ENCODE data around the gene MAP3K14. TPM values are rescaled to one million over a fixed set of nuclear protein-coding genes. Genes with fewer than 3 reads are reported as not detected.

Gene MAP3K14
- polyA plus RNA-seq, 3 donors = 1.4 to 29.9 (median 3.8) TPM

GRCh38 chr17:45306094-45306493 is 10.7 kb downstream of the MAP3K14 start:
- peak overlapping the region; percentile 77 to 93 for H3K27ac ChIP-seq (ENCODE audit: low read depth in 1 of 2, low read length in 2 of 2)
- H2AFZ ChIP-seq (ENCODE audit: insufficient read depth, low read depth, low read length, poor library complexity, severe bottlenecking) = no peak overlapping the region
- no peak overlapping the region for H3K4me3 ChIP-seq (replicated peaks in 1 of 3; ENCODE audit: low read depth in 2 of 3, low read length in 3 of 3)
- H3K4me1 ChIP-seq (ENCODE audit: control insufficient read depth in 1 of 2, insufficient read depth in 2 of 2, low read length in 2 of 2) = peaks cover 83 to 96% of the 10 kb centered on the region in 2 donors
- H3K27me3 ChIP-seq (ENCODE audit: control insufficient read depth in 2 of 2, insufficient read depth in 2 of 2, low read length in 2 of 2) = no peaks in the 10 kb centered on the region
- Mint-ChIP-seq H3K4me3 (no peak overlapping the region), H3K4me1 (peaks cover 81% of the 10 kb centered on the region), H3K9me3 (peaks cover 0 to 5% (median 0%) of the 10 kb centered on the region in 7 donors), H3K36me3 (peaks cover 26 to 34% of the 10 kb centered on the region in 2 donors), H3K27me3 (ENCODE audit: low read depth in 3 of 3) (peaks cover 0 to 2% (median 0%) of the 10 kb centered on the region in 3 donors), H3K27ac (peak overlapping the region in 6 of 7 donors; percentile 83 to 96 (median 90))
- no peaks in the 10 kb centered on the region for H3K9me3 ChIP-seq (replicated peaks in 1 of 2; ENCODE audit: control insufficient read depth in 1 of 2, insufficient read depth in 1 of 2, low read length in 2 of 2)
- peaks cover 15% of the 10 kb centered on the region for H4K20me1 ChIP-seq (ENCODE audit: insufficient read depth, low read length)
- H3K4me2 ChIP-seq (replicated peaks; ENCODE audit: extremely low read depth, low read length, poor library complexity, severe bottlenecking) = no peak overlapping the region
- peaks cover 85% of the 10 kb centered on the region for H3K79me2 ChIP-seq (ENCODE audit: insufficient read depth, low read length)
- no peak for TF ChIP-seq CTCF (IDR thresholded peaks at IDR 0.05)
- intact Hi-C loops (cut with micrococcal nuclease) = loop anchor here in 1 of 2 donors (2.0 kb wide), 1 partner anchor 13 kb away; no protein-coding TSS in a partner anchor
- no peak for DNase-seq
- peaks cover 9 to 14% of the 10 kb centered on the region in 2 donors for H3K36me3 ChIP-seq (replicated peaks in 1 of 2; ENCODE audit: control insufficient read depth in 1 of 2, insufficient read depth in 2 of 2, low read length in 2 of 2)
- 79% methylated on average over 4 of the region's 4 CpGs for WGBS (ENCODE audit: insufficient coverage)
- no peak overlapping the region for H3K9ac ChIP-seq (ENCODE audit: insufficient read depth, low read length, poor library complexity, severe bottlenecking)

- Histone ChIP-seq H4K20me1 (ENCODE audit: insufficient read depth, low read length) (peaks cover 18% of the 10 kb centered on the region), H3K9ac (ENCODE audit: insufficient read depth, low read length, poor library complexity, severe bottlenecking) (no peak overlapping the region), H3K4me1 (ENCODE audit: control insufficient read depth in 1 of 2, insufficient read depth in 2 of 2, low read length in 2 of 2) (peaks cover 81 to 96% of the 10 kb centered on the region in 2 donors), H3K4me2 (replicated peaks; ENCODE audit: extremely low read depth, low read length, poor library complexity, severe bottlenecking) (no peak overlapping the region), H3K9me3 (replicated peaks in 1 of 2; ENCODE audit: control insufficient read depth in 1 of 2, insufficient read depth in 1 of 2, low read length in 2 of 2) (no peaks in the 10 kb centered on the region), H2AFZ (ENCODE audit: insufficient read depth, low read depth, low read length, poor library complexity, severe bottlenecking) (no peak overlapping the region), H3K79me2 (ENCODE audit: insufficient read depth, low read length) (peaks cover 87% of the 10 kb centered on the region), H3K27ac (ENCODE audit: low read depth in 1 of 2, low read length in 2 of 2) (no peak overlapping the region), H3K27me3 (ENCODE audit: control insufficient read depth in 2 of 2, insufficient read depth in 2 of 2, low read length in 2 of 2) (no peaks in the 10 kb centered on the region), H3K36me3 (replicated peaks in 1 of 2; ENCODE audit: control insufficient read depth in 1 of 2, insufficient read depth in 2 of 2, low read length in 2 of 2) (peaks cover 9 to 14% of the 10 kb centered on the region in 2 donors), H3K4me3 (replicated peaks in 1 of 3; ENCODE audit: low read depth in 2 of 3, low read length in 3 of 3) (no peak overlapping the region)
- no peak for DNase-seq
- TF ChIP-seq CTCF (IDR thresholded peaks at IDR 0.05) = no peak
- peaks cover 24 to 33% of the 10 kb centered on the region in 2 donors for H3K36me3 Mint-ChIP-seq
- intact Hi-C loops (cut with micrococcal nuclease) = loop anchor here in 1 of 2 donors (2.0 kb wide), 1 partner anchor 13 kb away; no protein-coding TSS in a partner anchor
- peak overlapping the region in 2 of 7 donors; percentile 63 to 87 for H3K27ac Mint-ChIP-seq
- H3K4me3 Mint-ChIP-seq = peak overlapping the region in 1 of 2 donors; percentile 4
- WGBS (ENCODE audit: insufficient coverage) = 88% methylated on average over 1 of the region's 3 CpGs
- H3K4me1 Mint-ChIP-seq = peaks cover 80% of the 10 kb centered on the region
- H3K9me3 Mint-ChIP-seq = peaks cover 0 to 5% (median 0%) of the 10 kb centered on the region in 7 donors
- peaks cover 0 to 2% (median 0%) of the 10 kb centered on the region in 3 donors for H3K27me3 Mint-ChIP-seq (ENCODE audit: low read depth in 3 of 3)
Observed at GRCh38 chr17:45305530-45306087, 11.2 kb downstream of the MAP3K14 start.
